Pancreas (tissue), 10 donors: Measurements from ENCODE around the gene TMEM190. TPM values are rescaled to one million over a fixed set of nuclear protein-coding genes. Genes with fewer than 3 reads are reported as not detected.

Source experiments
- ATAC-seq, 4 donors: fragments of 200-7000 bp; cut with Tn5 transposase; one replicate each; pipeline versions ENCODE4 v1.8.0 to v1.9.1; 2020; ENCODE audit warnings: mild to moderate bottlenecking in 4 of 4, moderate library complexity in 4 of 4
- DNase-seq, 6 donors: peaks; one replicate each; pipeline ENCODE4 v3.0.0-alpha.2; 2020
- FAIRE-seq: peaks from 2 replicates; lab custom pipeline; 2012; peaks lifted over from hg19 to GRCh38; lab: Jason Lieb, UNC
- H3K27ac ChIP-seq, 4 donors: fragments of 200-600 bp; sonication (generic); 1 replicate in 3 of 4; 2 replicates in 1 of 4; pipeline versions ENCODE4 v1.5.0 to v1.8.0; 2020
- H3K27me3 ChIP-seq, 4 donors: fragments of 200-600 bp; one replicate each; pipeline ENCODE4 v1.8.0; 2021
- H3K36me3 ChIP-seq, 3 donors: fragments of 200-600 bp; sonication (generic) in 1 of 3; one replicate each; pipeline versions ENCODE4 v1.5.0 to v1.8.0; 2020 to 2021
- H3K4me1 ChIP-seq, 3 donors: fragments of 200-600 bp; one replicate each; pipeline ENCODE4 v1.8.0; 2021
- H3K4me3 ChIP-seq, 4 donors: fragments of 200-600 bp; sonication (generic) in 2 of 4; one replicate each; pipeline versions ENCODE4 v1.5.0 to v1.8.0; 2020 to 2021
- H3K9me3 ChIP-seq, 4 donors: fragments of 200-600 bp; one replicate each; pipeline ENCODE4 v1.8.0; 2021
- WGBS, 2 donors: extraction: QIAGEN DNeasy Blood & Tissue Kit; methylation state at CpG; one replicate each; pipeline ENCODE4 v1.1.7; 2013; 5-methylcytosine and 5-hydroxymethylcytosine counted together
- intact Hi-C, 3 donors: fragments of 100-400 bp; cut with DNase I; formaldehyde crosslinking; loops; one replicate each; pipeline versions ENCODE4 v1.11.1 to v1.14.2; 2022
- polyA plus RNA-seq, 2 donors: library from polyadenylated mRNA; stranded (reverse); fragments of 200-250 nt; gene quantifications; one replicate each; pipeline ENCODE4 v1.2.3, GENCODE V29; 2013
- total RNA-seq, 6 donors: library from RNA; stranded (reverse); fragmentation: NEBNext Ultra II Directional in 4 of 6; extraction: Animal tissue kit (Norgen Biotek cat#: 25700) in 4 of 6; gene quantifications; one replicate each; pipeline versions ENCODE4 v1.2.1 to v1.2.4, GENCODE V29; 2021 to 2023
- TF ChIP-seq, protein P1 (sequence below), 4 donors: fragments of 200-600 bp; sonication (generic) in 3 of 4; IDR thresholded peaks; one replicate each; pipeline versions ENCODE4 v1.5.0 to v1.8.0; 2021; ENCODE audit warnings: antibody characterized with exemption in 4 of 4
- donor health status: healthy with polysubstance abuse.
- donor health status: DM: no; HTN: no; CAD: no; lungs with moderate emphysema.
- donor health status: DM: no; HTN: no; CAD: no.
- donor health status: control.
- donor health status: control.
- donor health status: Bipolar disorder and iron deficiency.
- donor health status: DM: yes; HTN: yes; CAD: no.
- donor health status: DM: no; HTN: no; CAD: no.
- donor health status: DM: no; HTN: no; CAD: no.
- donor health status: DM: yes; HTN: yes; CAD: no.

Gene TMEM190
- total and polyA plus RNA-seq, 8 donors = 0.45 TPM; not detected in 7

GRCh38 chr19:55390461-55390880, 13.8 kb downstream of the TMEM190 start:
- H3K36me3 ChIP-seq = peaks cover 0 to 23% (median 11%) of the 10 kb centered on the region in 3 donors
- FAIRE-seq (no peak), ATAC-seq (no peak), DNase-seq (no peak)
- intact Hi-C loops = no loop called here
- 83 to 85% methylated on average over 7 of the region's 7 CpGs for WGBS, 2 donors
- no peak overlapping the region for H3K4me3 ChIP-seq
- H3K4me1 ChIP-seq = peaks cover 10 to 17% (median 17%) of the 10 kb centered on the region in 3 donors
- no peaks in the 10 kb centered on the region for H3K9me3 ChIP-seq
- H3K27me3 ChIP-seq = no peaks in the 10 kb centered on the region
- TF ChIP-seq, protein P1, sequence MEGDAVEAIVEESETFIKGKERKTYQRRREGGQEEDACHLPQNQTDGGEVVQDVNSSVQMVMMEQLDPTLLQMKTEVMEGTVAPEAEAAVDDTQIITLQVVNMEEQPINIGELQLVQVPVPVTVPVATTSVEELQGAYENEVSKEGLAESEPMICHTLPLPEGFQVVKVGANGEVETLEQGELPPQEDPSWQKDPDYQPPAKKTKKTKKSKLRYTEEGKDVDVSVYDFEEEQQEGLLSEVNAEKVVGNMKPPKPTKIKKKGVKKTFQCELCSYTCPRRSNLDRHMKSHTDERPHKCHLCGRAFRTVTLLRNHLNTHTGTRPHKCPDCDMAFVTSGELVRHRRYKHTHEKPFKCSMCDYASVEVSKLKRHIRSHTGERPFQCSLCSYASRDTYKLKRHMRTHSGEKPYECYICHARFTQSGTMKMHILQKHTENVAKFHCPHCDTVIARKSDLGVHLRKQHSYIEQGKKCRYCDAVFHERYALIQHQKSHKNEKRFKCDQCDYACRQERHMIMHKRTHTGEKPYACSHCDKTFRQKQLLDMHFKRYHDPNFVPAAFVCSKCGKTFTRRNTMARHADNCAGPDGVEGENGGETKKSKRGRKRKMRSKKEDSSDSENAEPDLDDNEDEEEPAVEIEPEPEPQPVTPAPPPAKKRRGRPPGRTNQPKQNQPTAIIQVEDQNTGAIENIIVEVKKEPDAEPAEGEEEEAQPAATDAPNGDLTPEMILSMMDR (IDR thresholded peaks at IDR 0.05) = no peak
- no peak overlapping the region for H3K27ac ChIP-seq

DNA sequence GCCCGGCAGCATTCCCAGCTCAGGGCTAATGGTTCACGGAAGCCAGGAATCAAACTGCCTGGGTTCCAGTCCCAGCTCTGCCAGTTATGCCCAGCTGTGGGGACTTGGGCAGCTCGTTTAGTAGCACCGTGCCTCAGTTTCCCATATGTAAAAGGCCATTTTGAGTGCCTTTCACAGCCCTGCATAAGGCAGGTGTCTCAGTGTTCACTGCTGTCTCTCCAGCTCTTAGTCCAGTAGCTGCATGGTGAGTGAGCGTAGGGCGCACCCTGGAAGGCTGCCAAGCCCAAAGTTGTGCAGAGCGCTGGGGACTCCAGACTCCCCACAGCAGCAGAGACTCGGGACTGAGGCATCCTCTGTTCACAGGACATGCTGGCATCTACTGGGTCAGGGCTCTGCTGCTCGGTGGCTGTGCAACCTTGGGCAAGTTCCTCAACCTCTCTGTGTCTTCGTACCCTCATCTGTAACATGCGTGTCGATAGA, 14.6 kb downstream of the TMEM190 start:
- ATAC-seq (no peak), DNase-seq (no peak), FAIRE-seq (no peak)
- peaks cover 0 to 23% (median 11%) of the 10 kb centered on the region in 3 donors for H3K36me3 ChIP-seq
- H3K4me3 ChIP-seq = no peak overlapping the region
- no peaks in the 10 kb centered on the region for H3K27me3 ChIP-seq
- 86 to 90% methylated on average over 12 of the region's 12 CpGs for WGBS, 2 donors
- intact Hi-C loops = no loop called here
- no peak overlapping the region for H3K27ac ChIP-seq
- no peaks in the 10 kb centered on the region for H3K9me3 ChIP-seq
- H3K4me1 ChIP-seq = peaks cover 10 to 17% (median 17%) of the 10 kb centered on the region in 3 donors
- TF ChIP-seq, protein P1 (IDR thresholded peaks at IDR 0.05) = no peak

DNA sequence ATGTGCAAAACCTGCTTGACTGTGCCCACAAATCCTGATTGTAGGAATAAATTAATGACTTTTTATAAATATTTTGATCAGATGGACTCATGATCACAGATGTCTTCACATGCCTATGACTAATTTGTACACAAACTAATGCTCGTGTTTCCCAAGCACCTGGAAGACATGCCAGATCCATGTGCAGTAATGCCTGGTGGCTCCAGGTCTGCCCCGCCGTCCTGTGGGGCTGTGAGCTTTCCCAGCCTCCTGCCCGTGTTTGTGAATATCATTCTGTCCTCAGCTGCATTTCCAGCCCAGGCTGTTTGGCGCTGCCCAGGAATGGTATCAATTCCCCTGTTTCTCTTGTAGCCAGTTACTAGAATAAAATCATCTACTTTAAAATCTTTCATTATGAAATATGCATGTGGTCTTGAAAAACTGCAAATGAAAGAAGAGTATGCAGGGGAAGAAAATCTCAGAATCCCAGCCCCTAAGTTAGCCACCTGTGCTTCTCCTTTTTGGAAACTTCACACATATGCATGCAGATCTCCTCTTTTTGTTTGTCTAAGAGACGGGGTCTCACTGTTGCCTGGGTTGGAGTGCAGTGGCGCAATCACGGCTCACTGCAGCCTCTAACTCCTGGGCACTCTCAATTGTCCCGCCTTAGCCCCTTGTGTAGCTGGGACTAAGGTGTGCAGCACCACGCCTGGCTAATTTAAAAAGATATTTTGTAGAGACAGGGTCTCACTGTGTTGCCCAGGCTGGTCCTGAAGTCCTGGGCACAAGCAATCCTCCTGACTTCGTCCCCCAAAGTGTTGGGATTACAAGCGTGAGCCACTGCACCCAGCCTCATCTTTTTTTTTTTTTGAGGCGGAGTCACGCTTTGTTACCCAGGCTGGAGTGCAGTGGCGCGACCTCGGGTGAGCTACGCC, 15.3 kb downstream of the TMEM190 start:
- no peaks in the 10 kb centered on the region for H3K27me3 ChIP-seq
- WGBS, 2 donors = 82% methylated on average over 18 of the region's 18 CpGs
- ATAC-seq (no peak), FAIRE-seq (no peak), DNase-seq (no peak)
- intact Hi-C loops = no loop called here
- H3K36me3 ChIP-seq = peaks cover 0 to 23% (median 11%) of the 10 kb centered on the region in 3 donors
- no peak overlapping the region for H3K4me3 ChIP-seq
- H3K4me1 ChIP-seq = peaks cover 8 to 17% (median 15%) of the 10 kb centered on the region in 3 donors
- H3K9me3 ChIP-seq = no peaks in the 10 kb centered on the region
- no peak overlapping the region for H3K27ac ChIP-seq
- TF ChIP-seq, protein P1 (IDR thresholded peaks at IDR 0.05) = no peak

DNA sequence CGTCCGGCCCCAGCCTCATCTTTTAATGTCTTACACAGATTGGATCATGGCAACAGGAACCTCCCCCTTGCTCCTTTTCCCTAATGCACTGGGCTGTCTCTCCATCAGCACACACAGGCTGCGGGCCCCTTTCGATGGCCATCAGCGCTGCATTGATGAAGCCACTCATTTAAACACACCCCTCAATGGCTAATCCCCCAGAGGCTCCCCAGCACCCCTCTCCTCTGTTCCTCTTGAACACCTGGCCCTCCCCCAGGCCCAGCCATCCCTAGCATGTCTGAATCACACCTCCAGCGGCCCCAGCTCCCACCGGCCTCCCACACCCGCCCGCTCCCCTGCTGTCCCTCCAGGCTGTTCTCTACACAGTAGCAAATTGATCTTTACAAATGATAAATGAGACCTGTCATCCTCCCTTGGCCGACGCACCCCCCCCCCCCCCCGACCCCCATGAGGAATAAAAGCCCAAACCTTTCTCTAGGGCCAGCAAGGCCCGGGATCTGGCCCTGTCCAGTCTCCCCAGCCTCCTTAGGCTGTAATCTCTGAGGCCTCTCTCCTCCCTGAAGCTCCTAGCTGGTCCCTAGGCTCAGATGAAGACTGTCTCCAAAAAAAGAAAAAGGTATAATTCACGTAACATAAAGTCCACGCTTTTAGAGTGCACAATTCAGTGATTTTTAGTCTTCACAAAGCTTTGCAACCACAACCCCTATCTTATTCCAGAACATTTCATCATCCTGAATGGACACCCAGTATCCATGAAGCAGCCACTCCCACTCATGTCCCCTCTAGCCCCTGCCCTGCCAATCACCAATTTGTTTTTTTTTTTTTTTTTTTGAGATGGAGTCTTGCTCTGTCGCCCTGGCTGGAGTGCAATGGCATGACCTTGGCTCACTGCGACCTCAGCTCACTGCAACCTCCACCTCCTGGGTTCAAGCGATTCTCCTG, 16.5 kb downstream of the TMEM190 start:
- DNase-seq = no peak
- 73 to 74% methylated on average over 18 of the region's 18 CpGs for WGBS, 2 donors
- Histone ChIP-seq H3K9me3 (no peaks in the 10 kb centered on the region), H3K4me1 (peaks cover 0 to 6% (median 4%) of the 10 kb centered on the region in 3 donors), H3K27me3 (no peaks in the 10 kb centered on the region), H3K36me3 (peaks cover 0 to 17% (median 5%) of the 10 kb centered on the region in 3 donors), H3K27ac (no peak overlapping the region), H3K4me3 (no peak overlapping the region)
- TF ChIP-seq, protein P1 (IDR thresholded peaks at IDR 0.05) = no peak
- no peak for FAIRE-seq
- intact Hi-C loops = no loop called here
- no peak for ATAC-seq
